ENCODE results near the gene DRC7. TPM values are rescaled to one million over a fixed set of nuclear protein-coding genes. Genes with fewer than 3 reads are reported as not detected.

Gene DRC7
- total and polyA plus RNA-seq, 9 of the 15 experiments (the other 6 are each of a cell fraction or from before 2014, with no cell fraction given): 0.04 to 0.33 (median 0.12) TPM; not detected in 3

DNA sequence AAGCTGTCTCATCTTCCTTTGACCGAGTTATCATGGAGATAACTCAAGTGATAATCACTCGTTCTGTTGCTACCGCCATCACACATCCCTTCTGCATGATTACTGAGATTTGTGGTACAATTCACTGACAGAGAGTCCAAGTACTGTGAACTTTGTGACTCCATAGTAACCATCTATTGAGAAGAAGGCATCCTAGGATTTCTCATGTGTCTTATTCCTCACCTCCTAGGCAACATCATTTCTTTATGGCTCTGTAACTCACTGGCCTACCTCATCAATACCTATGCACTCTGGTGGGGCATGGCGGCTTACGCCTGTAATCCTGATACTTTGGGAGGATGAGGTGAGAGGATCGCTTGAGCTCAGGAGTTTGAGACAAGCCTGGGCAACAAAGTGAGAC is 19.4 kb downstream of the DRC7 start:
- CTCF ChIA-PET (ENCODE audit: low intra/inter-chr PET ratio): no interaction called here
- no peak for FAIRE-seq
- 20% methylated on average over 6 of the region's 6 CpGs for WGBS (ENCODE audit: insufficient coverage, low coverage, missing lambda C conversion rate)

More for the DNA sequence above, 19.4 kb downstream of the DRC7 start:
- H3K4me2 ChIP-seq (ENCODE audit: insufficient read depth, low read length): no peak overlapping the region
- H3K9ac ChIP-seq (ENCODE audit: insufficient read depth in 1 of 2, low read depth in 2 of 2, low read length in 2 of 2): no peak overlapping the region
- H3K9me1 ChIP-seq (ENCODE audit: control insufficient read depth, insufficient read depth, low read length): no peaks in the 10 kb centered on the region
- peaks cover 7 to 34% of the 10 kb centered on the region in 2 experiments; a peak in 4 of 5 replicates for H3K27me3 ChIP-seq (ENCODE audit: control insufficient read depth in 2 of 2, insufficient read depth in 2 of 2, low read length in 2 of 2)
- no peaks in the 10 kb centered on the region for H3K36me3 ChIP-seq (ENCODE audit: control insufficient read depth, insufficient read depth, low read length)
- ATAC-seq: no peak
- no peak overlapping the region for H3K27ac ChIP-seq (ENCODE audit: extremely low read depth, low read depth, low read length)
- no peaks in the 10 kb centered on the region for H3K9me3 ChIP-seq (replicated peaks; ENCODE audit: control insufficient read depth, insufficient read depth, low read depth, low read length)
- no TSS peak for BruUV-seq (replicated peaks)
- no peak for DNase-seq (ENCODE audit: extremely low read depth in 1 of 4, low spot score in 3 of 4)
- no peaks in the 10 kb centered on the region for H4K20me1 ChIP-seq (replicated peaks; ENCODE audit: control insufficient read depth, insufficient read depth, low read length)
- in situ Hi-C loops (cut with MboI) (no loop called here), intact Hi-C loops (cut with micrococcal nuclease) (no loop called here)
- H3K4me3 ChIP-seq: no peak overlapping the region
- peaks cover 6 to 16% of the 10 kb centered on the region in 2 experiments; a peak in 4 of 5 replicates for H3K4me1 ChIP-seq (replicated peaks in 1 of 2; ENCODE audit: control insufficient read depth in 2 of 2, insufficient read depth in 2 of 2, low read length in 2 of 2)
- POLR2A ChIA-PET: no interaction called here
- no peak overlapping the region for H2AFZ ChIP-seq (ENCODE audit: low read depth, low read length)
- no peak for TF ChIP-seq YBX1 (IDR thresholded peaks at IDR 0.05)
- TF ChIP-seq ZNF140 (CRISPR knock-in tag; IDR thresholded peaks at IDR 0.05): no peak
- no peak for TF ChIP-seq ZNF408 (CRISPR knock-in tag; IDR thresholded peaks at IDR 0.05; ENCODE audit: low read depth)
- TF ChIP-seq, protein P1, sequence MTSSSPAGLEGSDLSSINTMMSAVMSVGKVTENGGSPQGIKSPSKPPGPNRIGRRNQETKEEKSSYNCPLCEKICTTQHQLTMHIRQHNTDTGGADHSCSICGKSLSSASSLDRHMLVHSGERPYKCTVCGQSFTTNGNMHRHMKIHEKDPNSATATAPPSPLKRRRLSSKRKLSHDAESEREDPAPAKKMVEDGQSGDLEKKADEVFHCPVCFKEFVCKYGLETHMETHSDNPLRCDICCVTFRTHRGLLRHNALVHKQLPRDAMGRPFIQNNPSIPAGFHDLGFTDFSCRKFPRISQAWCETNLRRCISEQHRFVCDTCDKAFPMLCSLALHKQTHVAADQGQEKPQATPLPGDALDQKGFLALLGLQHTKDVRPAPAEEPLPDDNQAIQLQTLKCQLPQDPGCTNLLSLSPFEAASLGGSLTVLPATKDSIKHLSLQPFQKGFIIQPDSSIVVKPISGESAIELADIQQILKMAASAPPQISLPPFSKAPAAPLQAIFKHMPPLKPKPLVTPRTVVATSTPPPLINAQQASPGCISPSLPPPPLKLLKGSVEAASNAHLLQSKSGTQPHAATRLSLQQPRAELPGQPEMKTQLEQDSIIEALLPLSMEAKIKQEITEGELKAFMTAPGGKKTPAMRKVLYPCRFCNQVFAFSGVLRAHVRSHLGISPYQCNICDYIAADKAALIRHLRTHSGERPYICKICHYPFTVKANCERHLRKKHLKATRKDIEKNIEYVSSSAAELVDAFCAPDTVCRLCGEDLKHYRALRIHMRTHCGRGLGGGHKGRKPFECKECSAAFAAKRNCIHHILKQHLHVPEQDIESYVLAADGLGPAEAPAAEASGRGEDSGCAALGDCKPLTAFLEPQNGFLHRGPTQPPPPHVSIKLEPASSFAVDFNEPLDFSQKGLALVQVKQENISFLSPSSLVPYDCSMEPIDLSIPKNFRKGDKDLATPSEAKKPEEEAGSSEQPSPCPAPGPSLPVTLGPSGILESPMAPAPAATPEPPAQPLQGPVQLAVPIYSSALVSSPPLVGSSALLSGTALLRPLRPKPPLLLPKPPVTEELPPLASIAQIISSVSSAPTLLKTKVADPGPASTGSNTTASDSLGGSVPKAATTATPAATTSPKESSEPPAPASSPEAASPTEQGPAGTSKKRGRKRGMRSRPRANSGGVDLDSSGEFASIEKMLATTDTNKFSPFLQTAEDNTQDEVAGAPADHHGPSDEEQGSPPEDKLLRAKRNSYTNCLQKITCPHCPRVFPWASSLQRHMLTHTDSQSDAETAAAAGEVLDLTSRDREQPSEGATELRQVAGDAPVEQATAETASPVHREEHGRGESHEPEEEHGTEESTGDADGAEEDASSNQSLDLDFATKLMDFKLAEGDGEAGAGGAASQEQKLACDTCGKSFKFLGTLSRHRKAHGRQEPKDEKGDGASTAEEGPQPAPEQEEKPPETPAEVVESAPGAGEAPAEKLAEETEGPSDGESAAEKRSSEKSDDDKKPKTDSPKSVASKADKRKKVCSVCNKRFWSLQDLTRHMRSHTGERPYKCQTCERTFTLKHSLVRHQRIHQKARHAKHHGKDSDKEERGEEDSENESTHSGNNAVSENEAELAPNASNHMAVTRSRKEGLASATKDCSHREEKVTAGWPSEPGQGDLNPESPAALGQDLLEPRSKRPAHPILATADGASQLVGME (CRISPR knock-in tag; IDR thresholded peaks at IDR 0.05): no peak
- TF ChIP-seq, protein P2, sequence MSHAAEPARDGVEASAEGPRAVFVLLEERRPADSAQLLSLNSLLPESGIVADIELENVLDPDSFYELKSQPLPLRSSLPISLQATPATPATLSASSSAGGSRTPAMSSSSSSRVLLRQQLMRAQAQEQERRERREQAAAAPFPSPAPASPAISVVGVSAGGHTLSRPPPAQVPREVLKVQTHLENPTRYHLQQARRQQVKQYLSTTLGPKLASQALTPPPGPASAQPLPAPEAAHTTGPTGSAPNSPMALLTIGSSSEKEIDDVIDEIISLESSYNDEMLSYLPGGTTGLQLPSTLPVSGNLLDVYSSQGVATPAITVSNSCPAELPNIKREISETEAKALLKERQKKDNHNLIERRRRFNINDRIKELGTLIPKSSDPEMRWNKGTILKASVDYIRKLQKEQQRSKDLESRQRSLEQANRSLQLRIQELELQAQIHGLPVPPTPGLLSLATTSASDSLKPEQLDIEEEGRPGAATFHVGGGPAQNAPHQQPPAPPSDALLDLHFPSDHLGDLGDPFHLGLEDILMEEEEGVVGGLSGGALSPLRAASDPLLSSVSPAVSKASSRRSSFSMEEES (CRISPR knock-in tag; IDR thresholded peaks at IDR 0.05): no peak
- no peak for TF ChIP-seq ZZZ3 (IDR thresholded peaks at IDR 0.05)
- TF ChIP-seq POLR2B (IDR thresholded peaks at IDR 0.05; ENCODE audit: low read depth, partially characterized antibody): no peak
- TF ChIP-seq SUPT5H (IDR thresholded peaks at IDR 0.05): no peak
- TF ChIP-seq ESRRA (IDR thresholded peaks at IDR 0.05; ENCODE audit: borderline replicate concordance, low read depth): no peak
- no peak for TF ChIP-seq NR2C2 (CRISPR knock-in tag; IDR thresholded peaks at IDR 0.05)
- TF ChIP-seq NR2C2 (tag; IDR thresholded peaks at IDR 0.05): no peak
- TF ChIP-seq PCBP2 (IDR thresholded peaks at IDR 0.05; ENCODE audit: low read depth, low read length, poor library complexity, severe bottlenecking): no peak
- no peak for TF ChIP-seq PML (IDR thresholded peaks at IDR 0.05; ENCODE audit: low read length)
- TF ChIP-seq ILF3 (IDR thresholded peaks at IDR 0.05; ENCODE audit: borderline replicate concordance): no peak
- TF ChIP-seq MAFG (tag; conservative IDR thresholded peaks at IDR 0.05): no peak
- no peak for TF ChIP-seq HNRNPH1 (optimal IDR thresholded peaks at IDR 0.05; ENCODE audit: low read depth, low read length)
- no peak for TF ChIP-seq ZNF274 (IDR thresholded peaks at IDR 0.05; ENCODE audit: borderline replicate concordance, low read depth, low read length)
- no peak for TF ChIP-seq MECOM (CRISPR knock-in tag; IDR thresholded peaks at IDR 0.05)
- no peaks in the 10 kb centered on the region for H3K79me2 ChIP-seq (ENCODE audit: control insufficient read depth, insufficient read depth, low read length)
